Neuronal stem cell (in vitro differentiated cells): Measurements from ENCODE around the gene DCXR.

Experiments
- DNase-seq: peaks from one replicate; pipeline ENCODE4 v3.0.0-alpha.2; 2013; ENCODE audit warnings: low spot score
- H2AFZ ChIP-seq: one replicate; pipeline ENCODE4 v1.6.1; 2013; ENCODE audit warnings: mild to moderate bottlenecking, low read length, inconsistent platforms
- H2AK5ac ChIP-seq: 2 replicates; pipeline ENCODE4 v1.6.1; 2013; ENCODE audit warnings: low read depth, mild to moderate bottlenecking, inconsistent platforms, low read length, moderate library complexity, mixed read lengths
- H2BK120ac ChIP-seq: 2 replicates; pipeline ENCODE4 v1.6.1; 2013; ENCODE audit warnings: low read depth, mild to moderate bottlenecking, inconsistent platforms, low read length, moderate library complexity, mixed read lengths
- H2BK12ac ChIP-seq: one replicate; pipeline ENCODE4 v1.6.1; 2013; ENCODE audit warnings: low read length, inconsistent platforms
- H2BK15ac ChIP-seq: 2 replicates; pipeline ENCODE4 v1.6.1; 2013; ENCODE audit warnings: mild to moderate bottlenecking, low read length, inconsistent platforms, mixed read lengths
- H2BK5ac ChIP-seq: one replicate; pipeline ENCODE4 v1.6.1; 2013; ENCODE audit warnings: inconsistent platforms, mild to moderate bottlenecking, low read length, moderate library complexity
- H3K14ac ChIP-seq: one replicate; pipeline ENCODE4 v1.6.1; 2013; ENCODE audit warnings: low read length, inconsistent platforms
- H3K18ac ChIP-seq: 2 replicates; pipeline ENCODE4 v1.6.1; 2013; ENCODE audit warnings: low read length, inconsistent platforms
- H3K23ac ChIP-seq: 2 replicates; pipeline ENCODE4 v1.6.1; 2013; ENCODE audit warnings: low read depth, mild to moderate bottlenecking, mixed read lengths, low read length, inconsistent platforms; ENCODE audit not compliant: poor library complexity
- H3K27ac ChIP-seq: replicated peaks from 3 replicates; pipeline ENCODE4 v1.5.1; 2013; ENCODE audit warnings: low read length, inconsistent platforms
- H3K27me3 ChIP-seq, 3 experiments: 2 replicates each; pipeline ENCODE4 v1.6.1; 2013; ENCODE audit warnings: low read length in 3 of 3, mild to moderate bottlenecking in 2 of 3, inconsistent platforms in 1 of 3, low read depth in 1 of 3, mixed read lengths in 1 of 3, moderate library complexity in 1 of 3; ENCODE audit not compliant: control insufficient read depth in 3 of 3, insufficient read depth in 3 of 3
- H3K36me3 ChIP-seq, 2 donors: replicated peaks in 1 of 2; 2 replicates each; pipeline ENCODE4 v1.6.1; 2013; ENCODE audit warnings: low read length in 2 of 2; ENCODE audit not compliant: control insufficient read depth in 2 of 2, insufficient read depth in 2 of 2
- H3K4ac ChIP-seq: 2 replicates; pipeline ENCODE4 v1.6.1; 2013; ENCODE audit warnings: inconsistent platforms, mild to moderate bottlenecking, low read length, moderate library complexity
- H3K4me1 ChIP-seq, 2 donors: 1 replicate in 1 of 2; 2 replicates in 1 of 2; pipeline ENCODE4 v1.6.1; 2013; ENCODE audit warnings: low read length in 2 of 2, low read depth in 1 of 2; ENCODE audit not compliant: control insufficient read depth in 2 of 2, insufficient read depth in 1 of 2
- H3K4me2 ChIP-seq: one replicate; pipeline ENCODE4 v1.6.1; 2013; ENCODE audit warnings: mild to moderate bottlenecking, low read length, inconsistent platforms; ENCODE audit not compliant: insufficient read depth, poor library complexity, severe bottlenecking
- H3K4me3 ChIP-seq, 2 donors: 2 replicates each; pipeline ENCODE4 v1.5.1; 2013; ENCODE audit warnings: low read length in 2 of 2, mild to moderate bottlenecking in 2 of 2, inconsistent platforms in 1 of 2, moderate library complexity in 1 of 2
- H3K79me1 ChIP-seq: one replicate; pipeline ENCODE4 v1.6.1; 2013; ENCODE audit warnings: low read depth, mild to moderate bottlenecking, inconsistent platforms, low read length, moderate library complexity
- H3K9ac ChIP-seq: one replicate; pipeline ENCODE4 v1.6.1; 2013; ENCODE audit warnings: mild to moderate bottlenecking, low read depth, low read length, inconsistent platforms; ENCODE audit not compliant: poor library complexity
- H3K9me3 ChIP-seq, 2 donors: replicated peaks in 1 of 2; 2 replicates each; pipeline versions ENCODE3 to v1.6.1; 2013; ENCODE audit warnings: low read length in 2 of 2, mild to moderate bottlenecking in 2 of 2, inconsistent platforms in 1 of 2, low read depth in 1 of 2, mixed read lengths in 1 of 2, moderate library complexity in 1 of 2; ENCODE audit not compliant: control insufficient read depth in 2 of 2, insufficient read depth in 1 of 2
- H4K8ac ChIP-seq: one replicate; pipeline ENCODE4 v1.6.1; 2013; ENCODE audit warnings: low read depth, mild to moderate bottlenecking, inconsistent platforms, low read length, moderate library complexity
- H4K91ac ChIP-seq: one replicate; pipeline ENCODE4 v1.6.1; 2013; ENCODE audit warnings: low read length, low read depth, mild to moderate bottlenecking, inconsistent platforms; ENCODE audit not compliant: poor library complexity
- WGBS, 2 donors: extraction: QIAGEN DNeasy Blood & Tissue Kit; methylation state at CpG; one replicate each; pipeline ENCODE4 v1.1.7; 2013; ENCODE audit warnings: missing lambda C conversion rate in 2 of 2, mixed read lengths in 1 of 2; ENCODE audit not compliant: insufficient read length in 2 of 2, insufficient replicate concordance in 1 of 2; ENCODE audit errors: extremely low coverage in 2 of 2; 5-methylcytosine and 5-hydroxymethylcytosine counted together

The DCXR gene

DNA sequence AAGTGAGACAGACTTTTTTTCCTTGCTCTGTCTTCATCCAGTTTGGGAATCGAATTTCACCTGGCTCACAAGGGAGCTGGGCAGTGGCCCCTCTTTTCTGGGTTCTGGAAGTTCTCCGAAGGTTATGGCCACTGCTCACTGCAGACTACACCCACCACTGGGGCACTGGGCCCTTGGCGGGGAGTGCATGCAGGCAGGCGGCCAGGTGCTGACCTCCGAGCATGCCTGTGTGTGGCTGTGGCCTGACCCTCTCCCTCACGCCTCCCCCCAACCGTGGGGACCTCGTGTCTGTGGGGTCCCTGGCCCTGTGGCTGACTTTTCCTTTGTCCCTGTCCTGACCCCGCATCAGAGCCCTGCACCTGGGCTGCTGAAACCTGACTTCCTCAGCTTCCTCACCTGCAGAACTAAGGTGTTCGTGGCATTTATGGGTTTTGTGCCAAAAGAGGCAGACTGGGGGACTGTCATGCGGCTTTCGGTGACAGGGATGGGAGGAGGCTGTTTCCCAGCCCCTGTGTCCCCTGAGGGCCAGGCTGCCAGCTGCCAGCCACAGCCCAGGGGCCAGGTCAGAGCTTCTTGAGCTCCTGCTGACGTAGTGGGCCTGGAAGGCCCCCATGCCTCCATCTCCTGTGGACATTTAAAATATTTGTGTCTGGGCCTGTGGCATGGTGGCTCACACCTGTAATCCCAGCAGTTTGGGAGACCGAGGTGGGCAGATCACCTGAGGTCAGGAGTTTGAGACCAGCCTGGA, 38.6 kb downstream of the DCXR start:
- no peak overlapping the region for H4K8ac ChIP-seq
- H3K9me3 ChIP-seq: no peaks in the 10 kb centered on the region
- H3K79me1 ChIP-seq: peaks cover 18% of the 10 kb centered on the region
- peak overlapping the region; percentile 2 for H3K18ac ChIP-seq
- peaks cover 0 to 5% of the 10 kb centered on the region in 2 donors for H3K36me3 ChIP-seq
- H2BK120ac ChIP-seq: no peak overlapping the region
- no peaks in the 10 kb centered on the region for H3K27me3 ChIP-seq
- no CpG with 5 or more reads among the region's 14 CpGs for WGBS, 2 donors
- H3K14ac ChIP-seq: no peak overlapping the region
- no peak for DNase-seq
- H2BK12ac ChIP-seq: peak overlapping the region; percentile 10
- no peak overlapping the region for H3K4ac ChIP-seq
- H3K23ac ChIP-seq: no peak overlapping the region
- no peak overlapping the region for H2BK5ac ChIP-seq
- no peak overlapping the region for H3K4me3 ChIP-seq
- no peak overlapping the region for H3K27ac ChIP-seq
- H3K9ac ChIP-seq: no peak overlapping the region
- no peak overlapping the region for H2BK15ac ChIP-seq
- no peak overlapping the region for H2AFZ ChIP-seq
- peak overlapping the region; percentile 53 for H2AK5ac ChIP-seq
- H4K91ac ChIP-seq: no peak overlapping the region
- H3K4me2 ChIP-seq: no peak overlapping the region
- peaks cover 11% of the 10 kb centered on the region in 2 donors for H3K4me1 ChIP-seq

DNA sequence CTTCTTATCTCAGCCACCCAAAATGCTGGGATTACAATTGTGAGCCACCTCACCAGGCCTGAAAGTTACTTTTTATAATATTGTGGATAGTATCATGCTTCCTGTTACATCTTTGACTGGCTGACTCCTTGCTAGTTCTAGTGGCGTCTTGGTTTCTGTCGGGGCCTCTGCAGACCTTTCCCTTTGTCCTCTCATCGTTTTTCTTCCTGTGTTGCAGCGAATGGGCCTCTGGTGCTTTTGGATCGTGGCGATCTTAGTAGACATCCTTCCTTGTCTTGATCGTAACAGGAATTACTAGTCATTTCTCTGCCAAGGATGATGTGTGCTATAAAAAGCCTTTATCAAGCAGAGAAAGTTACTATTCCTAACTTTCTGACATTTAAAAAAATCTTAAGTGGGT, 39.3 kb downstream of the DCXR start:
- peaks cover 15% of the 10 kb centered on the region for H3K79me1 ChIP-seq
- H4K91ac ChIP-seq: no peak overlapping the region
- H3K4me1 ChIP-seq: peaks cover 10 to 13% of the 10 kb centered on the region in 2 donors
- no CpG with 5 or more reads among the region's 7 CpGs for WGBS, 2 donors
- H2AK5ac ChIP-seq: no peak overlapping the region
- H2BK15ac ChIP-seq: no peak overlapping the region
- H3K4me2 ChIP-seq: no peak overlapping the region
- no peak overlapping the region for H2BK12ac ChIP-seq
- H2AFZ ChIP-seq: no peak overlapping the region
- no peak overlapping the region for H3K23ac ChIP-seq
- no peak overlapping the region for H2BK120ac ChIP-seq
- peaks cover 0 to 7% of the 10 kb centered on the region in 2 donors for H3K36me3 ChIP-seq
- H4K8ac ChIP-seq: no peak overlapping the region
- no peak overlapping the region for H3K4ac ChIP-seq
- H2BK5ac ChIP-seq: no peak overlapping the region
- no peaks in the 10 kb centered on the region for H3K27me3 ChIP-seq
- H3K9me3 ChIP-seq: peaks cover 0 to 3% of the 10 kb centered on the region in 2 donors
- no peak for DNase-seq
- no peak overlapping the region for H3K18ac ChIP-seq
- no peak overlapping the region for H3K27ac ChIP-seq
- H3K9ac ChIP-seq: no peak overlapping the region
- no peak overlapping the region for H3K4me3 ChIP-seq
- no peak overlapping the region for H3K14ac ChIP-seq

DNA sequence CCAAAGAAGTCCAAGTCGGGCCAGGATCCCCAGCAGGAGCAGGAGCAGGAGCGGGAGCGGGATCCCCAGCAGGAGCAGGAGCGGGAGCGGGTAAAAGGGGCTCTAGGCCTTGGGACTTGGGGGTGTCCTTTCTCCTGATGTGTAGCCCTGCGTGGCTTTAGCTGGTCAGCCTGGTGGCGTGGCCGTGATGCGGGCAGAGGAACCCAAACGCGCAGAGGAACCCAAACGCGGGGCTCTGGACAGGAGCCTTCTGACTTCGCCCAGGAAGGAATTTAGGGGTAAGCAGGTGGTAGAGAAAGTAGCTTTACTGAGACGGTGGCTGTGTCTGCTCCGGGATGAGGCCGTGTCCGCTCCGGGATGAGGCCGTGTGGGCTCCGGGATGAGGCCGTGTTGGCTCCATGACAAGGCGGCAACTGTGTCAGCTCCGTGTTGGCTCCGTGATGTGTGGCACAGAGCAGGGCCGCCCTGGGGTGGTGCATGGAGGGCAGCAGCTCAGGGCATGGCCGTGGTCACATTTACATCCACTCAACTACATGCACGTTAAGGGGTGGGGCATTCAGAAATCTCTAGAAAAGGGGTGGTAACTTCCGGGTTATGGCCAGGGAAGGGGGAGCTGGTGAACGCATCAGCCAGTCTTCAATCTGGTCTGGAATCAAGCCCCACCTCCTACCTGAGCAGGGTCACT, 40.6 kb downstream of the DCXR start:
- H3K4me3 ChIP-seq: peak overlapping the region in 1 of 2 donors; percentile 52
- H4K91ac ChIP-seq: no peak overlapping the region
- H2BK5ac ChIP-seq: no peak overlapping the region
- no peak overlapping the region for H4K8ac ChIP-seq
- H3K9me3 ChIP-seq: peaks cover 0 to 3% of the 10 kb centered on the region in 2 donors
- peaks cover 19 to 23% of the 10 kb centered on the region in 2 donors for H3K4me1 ChIP-seq
- no CpG with 5 or more reads among the region's 30 CpGs for WGBS, 2 donors
- no peak overlapping the region for H3K18ac ChIP-seq
- H3K27ac ChIP-seq: no peak overlapping the region
- no peak overlapping the region for H3K14ac ChIP-seq
- H2AFZ ChIP-seq: no peak overlapping the region
- H3K23ac ChIP-seq: no peak overlapping the region
- no peak overlapping the region for H3K9ac ChIP-seq
- no peak overlapping the region for H3K4me2 ChIP-seq
- H2BK12ac ChIP-seq: no peak overlapping the region
- no peaks in the 10 kb centered on the region for H3K27me3 ChIP-seq
- H2AK5ac ChIP-seq: no peak overlapping the region
- peaks cover 0 to 7% of the 10 kb centered on the region in 2 donors for H3K36me3 ChIP-seq
- H3K79me1 ChIP-seq: peaks cover 17% of the 10 kb centered on the region
- H2BK15ac ChIP-seq: no peak overlapping the region
- no peak overlapping the region for H2BK120ac ChIP-seq
- DNase-seq: no peak
- no peak overlapping the region for H3K4ac ChIP-seq

DNA sequence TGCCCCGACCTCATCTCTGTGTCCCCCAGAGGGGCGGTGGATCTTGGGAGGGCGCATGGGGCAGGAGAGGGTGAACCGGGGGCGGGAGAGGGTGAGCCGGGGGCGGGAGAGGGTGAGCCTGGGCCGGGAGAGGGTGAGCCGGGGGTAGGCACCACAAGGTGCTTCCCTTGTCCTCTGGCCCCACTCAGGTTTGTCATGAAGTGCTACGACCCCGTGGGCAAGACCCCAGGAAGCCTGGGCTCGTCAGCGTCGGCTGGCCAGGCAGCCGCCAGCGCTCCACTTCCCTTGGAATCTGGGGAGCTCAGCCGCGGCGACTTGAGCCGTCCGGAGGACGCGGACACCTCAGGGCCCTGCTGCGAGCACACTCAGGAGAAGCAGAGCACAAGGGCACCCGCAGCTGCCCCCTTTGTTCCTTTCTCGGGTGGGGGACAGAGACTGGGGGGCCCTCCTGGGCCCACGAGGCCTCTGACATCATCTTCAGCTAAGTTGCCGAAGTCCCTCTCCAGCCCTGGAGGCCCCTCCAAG, 41.2 kb downstream of the DCXR start:
- no peak overlapping the region for H3K4me3 ChIP-seq
- no peak for DNase-seq

More for the DNA sequence above, 41.2 kb downstream of the DCXR start:
- no peak overlapping the region for H2BK5ac ChIP-seq
- no peak overlapping the region for H2BK15ac ChIP-seq
- peaks cover 17% of the 10 kb centered on the region for H3K79me1 ChIP-seq
- no peak overlapping the region for H3K4me2 ChIP-seq
- H2AK5ac ChIP-seq: peak overlapping the region; percentile 70
- no peak overlapping the region for H2BK12ac ChIP-seq
- WGBS, 2 donors: no CpG with 5 or more reads among the region's 28 CpGs
- no peak overlapping the region for H3K23ac ChIP-seq
- peaks cover 0 to 7% of the 10 kb centered on the region in 2 donors for H3K36me3 ChIP-seq
- H2BK120ac ChIP-seq: no peak overlapping the region
- H3K27ac ChIP-seq: no peak overlapping the region
- H3K4ac ChIP-seq: no peak overlapping the region
- no peak overlapping the region for H2AFZ ChIP-seq
- H3K14ac ChIP-seq: no peak overlapping the region
- no peak overlapping the region for H3K18ac ChIP-seq
- no peak overlapping the region for H4K8ac ChIP-seq
- peaks cover 0 to 3% of the 10 kb centered on the region in 2 donors for H3K9me3 ChIP-seq
- no peaks in the 10 kb centered on the region for H3K27me3 ChIP-seq
- H4K91ac ChIP-seq: no peak overlapping the region
- peaks cover 25 to 27% of the 10 kb centered on the region in 2 donors for H3K4me1 ChIP-seq
- H3K9ac ChIP-seq: peak overlapping the region; percentile 44
